HG03565 (cell line): ENCODE data around the gene GARIN5A.
"Not testable (repeated sequence)": the region's sequence is repeated elsewhere in the genome, so short reads cannot be mapped to it uniquely, and the experiment has no call there.

Source experiments
- ATAC-seq: cut with Tn5 transposase; IDR thresholded peaks from one replicate; pipeline ENCODE4 v1.9.1; 2021; ENCODE audit warnings: mild to moderate bottlenecking, moderate library complexity; ENCODE audit not compliant: unreplicated experiment

Gene GARIN5A

DNA sequence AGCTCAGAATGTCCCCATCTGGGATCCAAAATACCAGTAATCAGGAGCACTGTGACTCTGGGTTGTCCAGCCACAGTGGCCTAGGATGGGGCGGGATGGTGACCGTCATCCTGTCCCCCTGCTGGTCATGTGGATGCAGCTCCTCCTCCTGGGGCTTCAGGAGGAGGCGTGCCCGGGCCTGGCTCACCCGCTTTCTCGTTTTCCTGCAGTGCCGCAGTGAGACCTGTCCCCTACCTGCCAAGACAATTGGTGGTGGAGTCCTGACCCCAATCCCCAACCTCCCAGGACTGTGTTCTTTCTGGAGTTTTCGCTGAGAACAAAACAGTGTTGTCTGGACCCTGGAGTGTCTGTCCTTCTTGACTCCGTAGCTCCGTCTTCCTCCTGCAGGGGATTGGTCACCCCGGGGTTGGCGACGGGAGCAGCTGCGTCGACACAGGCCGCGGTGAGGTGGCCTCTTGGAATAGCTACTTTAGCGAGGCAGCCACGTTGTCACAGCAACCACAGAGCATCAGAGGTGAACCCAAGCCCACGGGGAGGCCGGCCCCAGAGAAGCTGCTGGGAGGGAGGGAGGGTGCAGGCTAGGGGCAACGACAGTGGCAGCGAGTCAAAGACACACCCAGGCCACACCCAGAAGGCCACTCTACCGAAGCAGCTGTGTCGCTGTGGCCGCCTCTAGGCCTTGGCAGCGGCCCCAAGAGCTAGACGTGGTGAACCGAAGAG lies 10.5 kb downstream of the GARIN5A start:
- ATAC-seq, result no peak

- ATAC-seq, result no peak
Observed at GRCh38 chr19:50465000-50465399, 11.6 kb downstream of the GARIN5A start.

DNA sequence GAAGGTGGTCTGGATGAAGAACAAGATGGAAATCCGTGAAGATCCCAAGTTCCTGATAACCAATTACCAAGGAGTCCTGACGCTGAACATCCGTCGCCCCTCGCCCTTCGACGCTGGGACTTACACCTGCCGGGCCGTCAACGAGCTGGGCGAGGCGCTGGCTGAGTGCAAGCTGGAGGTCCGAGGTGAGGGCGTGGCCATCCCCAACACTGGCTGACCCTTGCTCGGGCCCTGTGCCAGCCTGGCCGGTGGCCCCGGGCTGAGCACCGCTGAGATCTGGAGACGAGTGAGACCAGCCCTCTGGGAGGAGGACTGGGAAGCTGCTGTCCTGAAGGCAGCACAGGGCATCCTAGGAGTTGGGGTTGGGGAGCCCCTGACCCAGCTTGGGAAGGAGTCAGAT lies 12.3 kb downstream of the GARIN5A start:
- ATAC-seq, result no peak

DNA sequence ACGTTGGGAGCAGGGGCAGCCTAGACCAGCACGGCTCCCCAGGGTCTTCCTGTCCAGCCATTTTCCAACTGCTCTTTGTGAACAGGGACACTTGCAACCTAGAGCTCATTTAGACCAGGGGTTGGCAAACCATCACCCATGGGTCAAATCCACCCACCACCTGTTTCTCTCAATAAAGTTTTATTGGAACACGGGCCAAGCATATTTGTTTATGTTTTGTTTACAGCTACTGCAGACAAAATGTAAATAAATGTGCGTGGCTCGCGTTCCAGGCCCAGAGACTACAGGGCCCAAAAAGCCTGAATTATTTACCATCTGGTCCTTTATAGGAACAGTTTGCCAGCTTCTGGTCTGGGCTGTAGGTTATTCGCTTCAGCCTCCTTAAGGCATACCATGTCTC lies 13.7 kb downstream of the GARIN5A start:
- no peak for ATAC-seq

GRCh38 chr19:50461066-50461875 lies 15.4 kb downstream of the GARIN5A start:
- ATAC-seq, result peak; percentile 50

- peak; percentile 38 for ATAC-seq
Observed at GRCh38 chr19:50460161-50460765, 16.4 kb downstream of the GARIN5A start.

- ATAC-seq, result no peak
Observed at GRCh38 chr19:50459638-50460037, 17.0 kb downstream of the GARIN5A start.

- no peak for ATAC-seq
Observed at GRCh38 chr19:50459067-50459456, 17.6 kb downstream of the GARIN5A start.

DNA sequence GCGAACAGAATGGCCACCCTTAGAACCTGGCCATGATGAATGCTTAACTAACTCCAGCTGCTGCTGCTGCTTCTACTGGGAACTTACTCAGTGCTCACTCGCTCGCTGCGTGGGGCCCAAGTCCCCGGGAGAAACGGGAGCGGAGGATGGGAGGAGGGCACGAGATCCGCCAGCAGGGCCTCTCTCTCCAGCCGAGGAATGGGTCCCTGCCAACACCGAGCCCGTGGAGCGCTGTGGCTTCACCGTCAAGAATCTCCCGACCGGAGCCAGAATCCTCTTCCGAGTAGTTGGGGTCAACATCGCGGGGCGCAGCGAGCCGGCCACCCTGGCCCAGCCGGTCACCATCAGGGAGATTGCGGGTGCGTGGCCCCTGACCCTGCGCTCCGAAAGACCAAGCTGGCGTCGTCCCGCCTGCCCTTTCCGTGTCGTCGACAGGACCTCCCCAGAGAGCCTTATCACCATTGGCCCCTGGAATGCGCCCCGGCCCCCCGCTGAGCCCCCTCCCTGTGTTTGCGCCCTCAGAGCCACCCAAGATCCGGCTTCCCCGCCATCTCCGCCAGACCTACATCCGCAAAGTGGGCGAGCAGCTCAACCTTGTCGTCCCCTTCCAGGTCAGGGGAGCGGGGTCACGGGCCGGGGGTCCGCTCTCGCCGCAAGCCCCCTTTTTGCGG lies 18.1 kb downstream of the GARIN5A start:
- no peak for ATAC-seq

DNA sequence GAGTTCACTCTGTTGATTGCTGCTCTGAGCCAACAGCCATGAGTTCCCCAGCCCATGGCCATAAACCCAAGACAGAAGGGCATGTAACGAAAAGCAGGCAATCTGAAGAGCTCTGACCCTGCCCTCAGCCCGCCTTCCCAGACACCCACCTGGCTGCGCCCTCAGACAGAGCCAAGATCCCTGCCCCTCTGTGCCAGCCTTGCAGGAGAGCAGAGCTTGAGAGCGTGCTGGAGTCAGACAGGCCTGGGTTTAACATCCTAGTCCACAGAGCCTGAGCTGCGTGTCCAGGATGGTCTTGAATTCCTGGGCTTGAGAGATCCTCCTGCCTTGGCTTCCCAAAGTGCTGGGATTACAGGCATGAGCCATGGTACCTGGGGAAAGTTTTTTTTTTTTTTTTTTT lies 19.3 kb downstream of the GARIN5A start:
- no peak for ATAC-seq

GRCh38 chr19:50455992-50456391 lies 20.7 kb downstream of the GARIN5A start:
- no peak for ATAC-seq

DNA sequence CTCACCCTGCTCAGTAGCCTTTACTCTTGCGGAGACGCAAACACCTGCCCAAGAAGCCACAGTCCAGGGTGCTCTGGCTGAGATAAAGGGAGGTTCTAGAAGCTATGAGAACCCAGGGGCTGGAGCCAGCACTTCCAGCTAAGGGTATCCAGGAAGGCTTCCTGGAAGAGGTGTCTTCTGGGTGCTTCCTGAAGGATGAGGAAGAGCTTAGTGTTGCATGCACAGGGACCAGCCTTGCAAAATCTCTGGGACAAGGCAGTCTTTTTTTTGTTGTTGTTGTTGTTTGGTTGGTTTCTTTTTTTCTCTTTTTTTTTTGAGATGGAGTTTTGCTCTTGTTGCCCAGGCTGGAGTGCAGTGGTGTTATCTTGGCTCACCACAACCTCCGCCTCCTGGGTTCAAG lies 23.4 kb downstream of the GARIN5A start:
- no peak for ATAC-seq

- no peak for ATAC-seq
Observed at GRCh38 chr19:50451223-50451534, 25.5 kb downstream of the GARIN5A start.

GRCh38 chr19:50450369-50451222 lies 26.1 kb downstream of the GARIN5A start:
- no peak for ATAC-seq

DNA sequence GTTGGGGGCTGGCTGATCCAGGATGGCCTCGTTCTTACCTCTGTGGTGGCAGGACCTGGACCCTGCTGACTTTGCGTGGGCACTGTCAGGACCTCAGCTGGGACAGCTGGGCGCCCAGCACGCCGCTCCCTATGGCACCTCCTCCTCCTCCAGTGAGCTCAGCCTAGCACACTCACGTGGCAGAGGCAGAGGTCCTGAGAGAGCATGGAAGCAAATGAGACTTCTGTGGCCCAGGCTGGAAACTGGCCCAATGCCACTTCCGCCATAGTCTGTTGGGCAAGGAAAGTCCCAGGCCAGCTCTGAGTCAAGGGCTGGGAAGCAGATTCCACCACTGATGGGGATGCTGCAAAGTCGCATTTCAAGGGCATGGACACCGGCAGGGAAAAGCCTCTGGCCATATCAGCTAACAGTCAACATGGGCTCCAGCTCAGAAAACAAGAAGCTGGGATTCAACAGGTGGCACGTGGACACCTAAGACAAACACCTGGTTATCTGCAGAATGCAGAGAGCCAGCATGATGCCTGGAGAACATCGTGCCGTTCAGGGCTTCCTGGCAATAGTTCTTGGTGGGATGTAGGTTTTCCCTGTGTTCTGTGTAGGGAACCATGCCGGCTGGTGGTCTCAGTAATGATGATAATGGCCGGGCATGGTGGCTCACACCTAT lies 27.3 kb downstream of the GARIN5A start:
- ATAC-seq, result no peak

DNA sequence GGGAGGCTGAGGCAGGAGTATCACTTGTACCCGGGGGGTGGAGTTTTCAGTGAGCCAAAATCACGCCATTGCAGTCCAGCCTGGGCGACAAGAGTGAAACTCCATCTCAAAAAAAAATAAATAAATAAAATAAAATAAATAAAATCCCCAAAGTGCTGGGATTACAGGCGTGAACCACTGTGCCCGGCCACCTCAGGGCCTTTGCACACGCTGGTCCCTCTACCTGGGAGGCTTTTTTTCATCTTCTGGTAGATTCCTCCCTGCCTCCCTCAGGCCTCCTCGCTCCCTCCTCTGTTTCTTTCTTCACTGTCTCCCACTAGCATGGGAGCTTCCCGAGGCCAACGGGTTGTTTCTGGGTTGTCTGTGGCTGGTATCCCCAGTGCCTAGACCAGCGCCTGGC lies 28.9 kb downstream of the GARIN5A start:
- ATAC-seq, result no peak

GRCh38 chr19:50447053-50447452 lies 29.6 kb downstream of the GARIN5A start:
- no peak for ATAC-seq

GRCh38 chr19:50444059-50444458 lies 32.6 kb downstream of the GARIN5A start:
- no peak for ATAC-seq

DNA sequence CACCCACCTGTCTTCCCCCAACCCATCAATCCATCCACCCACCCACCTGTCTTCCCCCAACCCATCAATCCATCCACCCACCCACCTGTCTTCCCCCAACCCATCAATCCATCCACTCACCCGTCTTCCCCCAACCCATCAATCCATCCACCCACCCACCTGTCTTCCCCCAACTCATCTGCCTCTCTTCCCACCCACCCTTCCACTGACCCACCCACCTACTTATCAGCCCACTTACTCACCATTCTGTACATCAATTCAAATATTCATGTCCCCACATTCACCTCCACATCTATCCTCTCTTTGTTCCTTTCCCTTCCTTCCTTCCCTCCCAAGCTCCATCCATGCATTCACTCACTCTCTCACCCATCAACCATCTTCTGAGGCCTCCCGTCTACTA lies 37.5 kb downstream of the GARIN5A start:
- ATAC-seq, result not testable (repeated sequence)

GRCh38 chr19:50437862-50438449 lies 38.7 kb downstream of the GARIN5A start:
- no peak for ATAC-seq
